Measurements from ENCODE around the gene LRP2.
"Not testable (repeated sequence)": the region's sequence is repeated elsewhere in the genome, so short reads cannot be mapped to it uniquely, and the experiment has no call there.

The LRP2 gene

GRCh38 chr2:169300636-169301530 lies 61.5 kb downstream of the LRP2 start:
- no peak for DNase-seq

- no peak for DNase-seq
Measured at GRCh38 chr2:169298007-169298406, 64.3 kb downstream of the LRP2 start.

- DNase-seq, result no peak
Measured at GRCh38 chr2:169294001-169294675, 68.2 kb downstream of the LRP2 start.

- DNase-seq, result no peak
Measured at GRCh38 chr2:169291517-169291916, 70.8 kb downstream of the LRP2 start.

- no peak for DNase-seq
Measured at GRCh38 chr2:169290433-169290832, 71.9 kb downstream of the LRP2 start.

- no peak for DNase-seq
Measured at GRCh38 chr2:169287666-169288065, 74.7 kb downstream of the LRP2 start.

- DNase-seq, result no peak
Measured at GRCh38 chr2:169286624-169287231, 75.6 kb downstream of the LRP2 start.

- DNase-seq, result no peak
Measured at GRCh38 chr2:169285531-169286235, 76.7 kb downstream of the LRP2 start.

GRCh38 chr2:169280502-169280901 lies 81.8 kb downstream of the LRP2 start:
- DNase-seq, result no peak

GRCh38 chr2:169275696-169276444 lies 86.5 kb downstream of the LRP2 start:
- no peak for DNase-seq

GRCh38 chr2:169272010-169272409 lies 90.3 kb downstream of the LRP2 start:
- no peak for DNase-seq

GRCh38 chr2:169270574-169270973 lies 91.8 kb downstream of the LRP2 start:
- DNase-seq, result not testable (repeated sequence)

GRCh38 chr2:169265591-169265990 lies 96.7 kb downstream of the LRP2 start:
- DNase-seq, result no peak

- DNase-seq, result no peak
Measured at GRCh38 chr2:169260846-169261642, 101.3 kb downstream of the LRP2 start.

- DNase-seq, result no peak
Measured at GRCh38 chr2:169260246-169260645, 102.1 kb downstream of the LRP2 start.

GRCh38 chr2:169259402-169259801 lies 102.9 kb downstream of the LRP2 start:
- DNase-seq, result no peak

GRCh38 chr2:169258045-169258601 lies 104.2 kb downstream of the LRP2 start:
- no peak for DNase-seq

- DNase-seq, result no peak
Measured at GRCh38 chr2:169254774-169255173, 107.6 kb downstream of the LRP2 start.

- no peak for DNase-seq
Measured at GRCh38 chr2:169247211-169247610, 115.1 kb downstream of the LRP2 start.

GRCh38 chr2:169240405-169240804 lies 121.9 kb downstream of the LRP2 start:
- no peak for DNase-seq

GRCh38 chr2:169237939-169238338 lies 124.4 kb downstream of the LRP2 start:
- no peak for DNase-seq

All from stimulated activated CD8-positive, alpha-beta memory T cell treated with anti-CD3 and anti-CD28 coated beads, Interleukin-4, amount 100 ng/mL, for 48 hours (primary cell).